OCI-LY7 (cell line): ENCODE data around the gene DDN.

Experiments used
- CTCF ChIP-seq: fragments of 200-600 bp; sonication (generic); conservative IDR thresholded peaks from 2 replicates; pipeline ENCODE4 v1.5.1; 2014; ENCODE audit warnings: mild to moderate bottlenecking, antibody characterized with exemption, low read length, moderate library complexity, mixed read lengths
- EZH2phosphoT487 ChIP-seq: fragments of 200-600 bp; sonication (generic); IDR thresholded peaks from 2 replicates; pipeline ENCODE4 v1.6.1; 2018; ENCODE audit warnings: low read depth, borderline replicate concordance, mild to moderate bottlenecking, mixed run types, antibody characterized with exemption, low read length, moderate library complexity, mixed read lengths

GRCh38 chr12:49037947-49038237 lies 38.7 kb upstream of the DDN start:
- no peak for TF ChIP-seq CTCF
- no peak for TF ChIP-seq EZH2phosphoT487
